Tibial nerve (tissue), 3 donors: ENCODE measurements around the gene NELFB.

Experiments used
- POLR2A ChIP-seq, 2 donors: fragments of 450-650 bp; IDR thresholded peaks; one replicate each; pipeline ENCODE4 v1.6.1; 2017; ENCODE audit warnings: antibody characterized with exemption in 2 of 2, mild to moderate bottlenecking in 2 of 2, moderate library complexity in 2 of 2
- TF ChIP-seq, protein P1 (sequence below), 5 experiments: fragments of 200-600 bp in 3 of 5; fragments of 450-650 bp in 2 of 5; sonication (generic) in 3 of 5; IDR thresholded peaks; one replicate each; pipeline ENCODE4 v1.5.1; 2016 to 2019; ENCODE audit warnings: antibody characterized with exemption in 5 of 5, mild to moderate bottlenecking in 3 of 5, moderate library complexity in 2 of 5

GRCh38 chr9:137275588-137276472 lies 20.7 kb downstream of the NELFB start:
- no peak for TF ChIP-seq POLR2A (IDR thresholded peaks at IDR 0.05)
- TF ChIP-seq, protein P1, sequence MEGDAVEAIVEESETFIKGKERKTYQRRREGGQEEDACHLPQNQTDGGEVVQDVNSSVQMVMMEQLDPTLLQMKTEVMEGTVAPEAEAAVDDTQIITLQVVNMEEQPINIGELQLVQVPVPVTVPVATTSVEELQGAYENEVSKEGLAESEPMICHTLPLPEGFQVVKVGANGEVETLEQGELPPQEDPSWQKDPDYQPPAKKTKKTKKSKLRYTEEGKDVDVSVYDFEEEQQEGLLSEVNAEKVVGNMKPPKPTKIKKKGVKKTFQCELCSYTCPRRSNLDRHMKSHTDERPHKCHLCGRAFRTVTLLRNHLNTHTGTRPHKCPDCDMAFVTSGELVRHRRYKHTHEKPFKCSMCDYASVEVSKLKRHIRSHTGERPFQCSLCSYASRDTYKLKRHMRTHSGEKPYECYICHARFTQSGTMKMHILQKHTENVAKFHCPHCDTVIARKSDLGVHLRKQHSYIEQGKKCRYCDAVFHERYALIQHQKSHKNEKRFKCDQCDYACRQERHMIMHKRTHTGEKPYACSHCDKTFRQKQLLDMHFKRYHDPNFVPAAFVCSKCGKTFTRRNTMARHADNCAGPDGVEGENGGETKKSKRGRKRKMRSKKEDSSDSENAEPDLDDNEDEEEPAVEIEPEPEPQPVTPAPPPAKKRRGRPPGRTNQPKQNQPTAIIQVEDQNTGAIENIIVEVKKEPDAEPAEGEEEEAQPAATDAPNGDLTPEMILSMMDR (IDR thresholded peaks at IDR 0.05) = no peak
